Measurements from ENCODE around the gene TRAPPC4.

- TF ChIP-seq, protein P1, sequence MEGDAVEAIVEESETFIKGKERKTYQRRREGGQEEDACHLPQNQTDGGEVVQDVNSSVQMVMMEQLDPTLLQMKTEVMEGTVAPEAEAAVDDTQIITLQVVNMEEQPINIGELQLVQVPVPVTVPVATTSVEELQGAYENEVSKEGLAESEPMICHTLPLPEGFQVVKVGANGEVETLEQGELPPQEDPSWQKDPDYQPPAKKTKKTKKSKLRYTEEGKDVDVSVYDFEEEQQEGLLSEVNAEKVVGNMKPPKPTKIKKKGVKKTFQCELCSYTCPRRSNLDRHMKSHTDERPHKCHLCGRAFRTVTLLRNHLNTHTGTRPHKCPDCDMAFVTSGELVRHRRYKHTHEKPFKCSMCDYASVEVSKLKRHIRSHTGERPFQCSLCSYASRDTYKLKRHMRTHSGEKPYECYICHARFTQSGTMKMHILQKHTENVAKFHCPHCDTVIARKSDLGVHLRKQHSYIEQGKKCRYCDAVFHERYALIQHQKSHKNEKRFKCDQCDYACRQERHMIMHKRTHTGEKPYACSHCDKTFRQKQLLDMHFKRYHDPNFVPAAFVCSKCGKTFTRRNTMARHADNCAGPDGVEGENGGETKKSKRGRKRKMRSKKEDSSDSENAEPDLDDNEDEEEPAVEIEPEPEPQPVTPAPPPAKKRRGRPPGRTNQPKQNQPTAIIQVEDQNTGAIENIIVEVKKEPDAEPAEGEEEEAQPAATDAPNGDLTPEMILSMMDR (conservative IDR thresholded peaks at IDR 0.05): no peak
- TF ChIP-seq EZH2 (IDR thresholded peaks at IDR 0.05; ENCODE audit: low read depth): no peak
Observed at GRCh38 chr11:119016216-119017009, 2.2 kb upstream of the TRAPPC4 start.
